Smooth muscle cell of bladder (primary cell): Measurements from ENCODE around the gene FNIP2. TPM values are rescaled to one million over a fixed set of nuclear protein-coding genes. Genes with fewer than 3 reads are reported as not detected.

Experiments
- total RNA-seq: library from RNA; depleted of rRNA; stranded (reverse); fragments of >200 nt; gene quantifications from 2 replicates; pipeline ENCODE4 v1.2.3, GENCODE V29; 2014

The FNIP2 gene
- total RNA-seq: 14.9 and 28.4 TPM in 2 replicates

DNA sequence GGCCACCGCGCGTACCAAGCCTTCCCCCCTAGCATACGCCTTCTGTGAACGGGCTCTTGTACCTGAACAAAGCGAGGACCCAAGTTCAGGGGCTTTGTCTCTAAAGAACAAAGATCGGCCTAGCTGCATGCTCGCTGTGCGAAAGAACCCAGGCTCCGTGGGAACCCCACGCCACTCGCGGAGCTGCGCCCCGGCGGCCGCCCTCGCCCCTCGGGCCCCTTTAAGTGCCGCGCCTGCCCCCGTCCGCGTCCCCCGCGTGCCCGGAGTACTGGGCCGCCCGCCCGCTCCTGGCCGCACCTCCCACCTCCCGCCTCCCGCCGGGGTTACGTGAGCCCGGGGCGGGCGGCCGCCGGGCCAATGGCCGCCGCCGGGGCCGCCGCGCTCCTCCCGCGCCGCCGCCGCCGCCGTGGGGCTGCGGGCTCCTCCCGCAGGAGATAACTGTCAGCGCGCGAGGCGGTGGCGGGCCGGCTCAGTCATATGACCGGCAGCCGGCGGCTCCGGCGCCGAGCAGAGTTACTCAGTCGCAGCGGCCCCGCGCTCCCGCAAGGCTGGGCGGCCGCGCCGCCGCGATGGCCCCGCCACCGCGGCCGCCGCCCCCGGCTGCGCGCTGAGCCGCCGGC is at the start of gene FNIP2:
Gene FNIP2 (plus strand): TSS at position 472 of the 620 bp plus-strand sequence. CDS start 187 bp downstream, outside the sequence.

DNA sequence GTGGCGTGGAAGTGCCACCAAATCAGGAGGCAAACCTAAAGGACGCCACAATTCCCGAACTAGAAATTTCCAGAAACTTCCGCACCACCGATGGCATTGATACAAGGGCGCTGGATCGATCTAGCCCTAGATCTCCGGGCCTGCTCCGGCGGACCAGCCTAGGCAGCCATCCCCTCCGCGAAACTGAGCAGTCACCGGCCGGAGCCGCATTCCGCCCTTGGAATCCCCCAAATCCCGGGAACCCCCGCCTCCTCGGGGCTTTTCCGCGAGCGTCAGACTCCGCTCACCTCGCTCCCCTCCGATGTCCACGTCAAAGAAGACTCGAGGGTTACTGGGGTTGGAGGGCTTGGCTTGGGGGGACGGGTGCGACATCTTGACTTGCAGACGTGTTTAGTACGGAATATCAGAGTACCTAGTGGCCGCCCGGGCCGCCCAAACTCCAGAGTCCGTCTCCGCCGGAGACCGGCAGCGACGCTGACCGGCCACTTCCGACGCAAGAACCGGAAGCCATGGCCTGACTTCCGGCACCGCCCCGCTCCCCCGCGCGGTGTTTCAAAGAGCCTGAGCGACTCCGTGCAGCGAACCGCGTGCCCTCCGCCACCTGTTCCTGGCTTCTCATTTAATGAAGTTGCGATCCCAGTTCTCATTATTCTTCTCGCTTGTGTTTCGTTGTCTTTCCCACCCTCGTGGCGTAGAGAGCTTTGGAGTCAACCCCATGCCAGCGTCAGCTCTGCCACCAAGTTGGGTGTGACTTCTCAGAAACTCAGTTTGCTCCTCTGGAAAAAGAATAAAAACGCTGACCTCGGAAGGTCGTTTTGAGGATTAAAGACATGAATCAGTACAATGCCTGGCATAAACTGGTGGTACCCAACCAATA is 45.7 kb upstream of the FNIP2 start, which contains the start of gene PPID:
Gene PPID (minus strand): TSS at position 480 of the 877 bp plus-strand sequence. CDS start 108 bp downstream, at position 372.

Other genes with a start within 250 kb of the FNIP2 start
- gene RXFP1, start 247.1 kb upstream of the FNIP2 start, total RNA-seq: 2.3 and 5.6 TPM in 2 replicates
- gene C4orf46, start 97.1 kb upstream of the FNIP2 start, total RNA-seq: 5.5 TPM in 2 replicates
- 27.9 and 37.1 TPM in 2 replicates for gene ETFDH, start 96.7 kb upstream of the FNIP2 start, total RNA-seq
- 21.2 and 29.1 TPM in 2 replicates for gene PPID, start 45.6 kb upstream of the FNIP2 start, total RNA-seq